Measurements from ENCODE around the gene LHX2.

LHX2 gene

GRCh38 chr9:124068251-124068650 lies 56.7 kb downstream of the LHX2 start:
- DNase-seq = no peak

GRCh38 chr9:124074746-124075145 lies 63.2 kb downstream of the LHX2 start:
- no peak for DNase-seq

GRCh38 chr9:124075761-124076160 lies 64.2 kb downstream of the LHX2 start:
- no peak for DNase-seq

DNA sequence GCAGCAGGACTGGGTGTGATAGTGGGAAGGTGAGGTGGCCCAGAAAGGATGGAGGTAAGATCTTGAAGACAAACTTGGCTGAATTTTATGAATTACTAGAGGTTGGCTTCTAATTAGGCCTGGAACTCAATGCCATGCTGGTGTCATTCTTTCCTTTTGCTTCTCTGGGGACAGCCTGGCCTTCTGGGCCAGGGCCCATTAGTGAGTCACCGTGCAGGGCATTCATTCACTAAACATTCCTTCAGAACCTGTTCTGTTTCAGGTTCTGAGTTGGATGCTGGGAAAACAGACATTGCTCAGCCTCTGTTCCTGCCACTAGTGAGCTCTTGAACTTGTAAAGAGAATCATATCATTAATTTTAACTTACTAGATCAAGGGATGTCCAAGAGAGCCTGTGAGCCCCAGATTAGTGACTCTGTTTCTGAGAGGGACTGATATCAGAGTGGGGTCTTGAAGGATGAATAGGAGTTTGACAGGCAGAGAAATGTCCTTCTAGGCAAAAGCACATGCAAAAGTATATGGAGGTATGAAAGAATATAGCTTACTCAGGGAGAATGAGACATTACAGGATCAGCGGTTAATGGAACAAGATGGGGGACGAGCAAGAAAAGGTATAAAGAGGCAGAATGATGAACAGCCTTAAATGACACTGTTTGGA lies 66.5 kb downstream of the LHX2 start:
- DNase-seq = no peak

DNA sequence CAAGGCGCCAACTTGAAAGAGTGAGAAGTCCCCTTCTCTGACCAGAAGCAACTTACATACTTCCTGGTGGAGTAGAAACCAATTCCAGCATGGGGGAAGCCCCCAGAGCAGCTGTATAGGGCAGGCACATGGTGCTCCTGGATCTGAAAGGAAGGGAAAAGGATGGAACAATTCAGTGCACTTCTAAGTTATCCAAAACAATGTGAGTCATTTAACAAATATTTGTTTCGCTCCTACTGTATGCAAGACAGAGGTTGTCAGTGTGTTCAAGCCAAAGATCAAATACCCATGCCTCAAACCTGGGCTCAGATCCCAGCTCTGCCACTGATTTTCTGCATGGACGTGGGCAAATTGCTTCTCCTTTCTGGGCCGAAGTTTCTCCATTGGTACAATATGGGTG lies 67.1 kb downstream of the LHX2 start:
- no peak for DNase-seq

DNA sequence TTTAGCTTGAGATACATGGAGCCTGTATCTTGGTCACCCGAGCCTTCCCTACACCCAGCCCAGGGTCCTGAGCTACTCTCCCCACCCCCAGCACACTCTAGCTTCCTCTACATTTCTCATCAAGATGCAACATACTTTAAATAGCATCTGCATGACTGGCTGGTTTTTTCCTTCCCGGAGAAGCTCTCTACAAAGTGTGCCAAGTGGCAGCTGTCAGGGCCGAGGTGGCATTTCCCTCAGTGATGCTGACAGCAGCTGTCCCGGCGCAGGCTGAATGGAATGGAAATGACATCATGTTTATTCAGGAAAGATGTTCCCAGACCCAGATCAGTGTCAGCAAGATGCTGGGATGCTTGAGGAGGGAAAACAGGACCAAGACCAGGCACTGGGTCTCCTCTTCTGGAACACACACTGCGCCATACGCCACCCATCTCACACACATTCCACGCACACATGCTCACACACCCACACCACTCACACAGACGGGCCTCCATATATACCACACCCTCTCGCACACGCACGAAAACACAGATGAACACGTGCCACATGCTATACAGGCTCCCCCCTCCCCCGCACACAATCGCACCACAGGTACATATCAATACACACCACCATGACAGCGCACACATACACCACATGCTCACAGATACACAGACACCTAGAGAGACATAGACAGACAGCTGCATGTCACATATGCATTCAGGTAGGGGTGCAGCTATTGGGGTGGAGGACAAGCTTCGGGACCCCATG lies 67.8 kb downstream of the LHX2 start:
- no peak for DNase-seq

GRCh38 chr9:124082622-124083021 lies 71.1 kb downstream of the LHX2 start:
- DNase-seq = no peak
